Hepatocyte (in vitro differentiated cells): ENCODE results near the gene SLC12A6. TPM values are rescaled to one million over a fixed set of nuclear protein-coding genes. Genes with fewer than 3 reads are reported as not detected.

ENCODE experiments used
- DNase-seq: peaks from one replicate; pipeline ENCODE4 v3.0.0-alpha.2; 2016; ENCODE audit warnings: low spot score
- H2AFZ ChIP-seq: fragments of 200-600 bp; sonication (generic); 2 replicates; pipeline ENCODE4 v1.6.0; 2016; ENCODE audit warnings: antibody characterized with exemption, mild to moderate bottlenecking
- H3K27ac ChIP-seq: fragments of 200-600 bp; sonication (generic); 2 replicates; pipeline ENCODE4 v1.5.1; 2016; ENCODE audit warnings: mild to moderate bottlenecking
- H3K27me3 ChIP-seq: fragments of 200-600 bp; sonication (generic); 2 replicates; pipeline ENCODE4 v1.6.1; 2016
- H3K36me3 ChIP-seq: fragments of 200-600 bp; sonication (generic); replicated peaks from 2 replicates; pipeline ENCODE4 v1.5.1; 2016; ENCODE audit warnings: low read depth; ENCODE audit not compliant: insufficient read depth
- H3K4me1 ChIP-seq: fragments of 200-600 bp; sonication (generic); 2 replicates; pipeline ENCODE4 v1.5.1; 2016; ENCODE audit warnings: mild to moderate bottlenecking, moderate library complexity; ENCODE audit not compliant: insufficient read depth
- H3K4me2 ChIP-seq: fragments of 200-600 bp; sonication (generic); 2 replicates; pipeline ENCODE4 v1.6.0; 2016
- H3K4me3 ChIP-seq: fragments of 200-600 bp; sonication (generic); 2 replicates; pipeline ENCODE4 v1.5.1; 2016; ENCODE audit warnings: mild to moderate bottlenecking
- H3K79me2 ChIP-seq: fragments of 200-600 bp; sonication (generic); 2 replicates; pipeline ENCODE4 v1.6.0; 2017; ENCODE audit warnings: mild to moderate bottlenecking
- H3K9me2 ChIP-seq: fragments of 200-600 bp; sonication (generic); replicated peaks from 2 replicates; pipeline ENCODE4 v1.6.0; 2017; ENCODE audit warnings: mild to moderate bottlenecking; ENCODE audit not compliant: insufficient read depth
- H3K9me3 ChIP-seq: fragments of 200-600 bp; sonication (generic); 2 replicates; pipeline ENCODE4 v1.5.1; 2016; ENCODE audit warnings: low read depth, mild to moderate bottlenecking
- H4K20me1 ChIP-seq: fragments of 200-600 bp; sonication (generic); 2 replicates; pipeline ENCODE4 v1.6.0; 2016; ENCODE audit warnings: mild to moderate bottlenecking; ENCODE audit not compliant: insufficient read depth, poor library complexity, severe bottlenecking
- EZH2 ChIP-seq: fragments of 200-600 bp; sonication (generic); IDR thresholded peaks from 2 replicates; pipeline ENCODE4 v1.6.1; 2016; ENCODE audit warnings: antibody characterized with exemption, mild to moderate bottlenecking, borderline replicate concordance
- EZH2phosphoT487 ChIP-seq: fragments of 200-600 bp; sonication (generic); IDR thresholded peaks from one replicate; pipeline ENCODE4 v1.6.1; 2018; ENCODE audit warnings: antibody characterized with exemption, mild to moderate bottlenecking, low read depth, moderate library complexity; ENCODE audit not compliant: unreplicated experiment, severe bottlenecking
- WGBS: methylation state at CpG from one replicate; pipeline ENCODE4 v1.1.6; 2016; ENCODE audit warnings: low lambda C conversion rate; ENCODE audit errors: missing lambda C conversion rate; 5-methylcytosine and 5-hydroxymethylcytosine counted together
- polyA plus RNA-seq: library from polyadenylated mRNA; unstranded; fragments of >200 nt; fragmentation: Nextera tagmentation; extraction: Ambion mirVana; gene quantifications from 2 replicates; pipeline ENCODE4 v1.2.1, GENCODE V29; 2016
- total RNA-seq: library from RNA; depleted of rRNA; stranded (reverse); fragments of >200 nt; gene quantifications from 2 replicates; pipeline ENCODE4 v1.2.3, GENCODE V29; 2014
- TF ChIP-seq, protein P1 (sequence below): fragments of 200-600 bp; sonication (generic); IDR thresholded peaks from 2 replicates; pipeline ENCODE4 v1.5.1; 2016; ENCODE audit warnings: antibody characterized with exemption, mild to moderate bottlenecking; ENCODE audit not compliant: poor library complexity

SLC12A6 gene
- total and polyA plus RNA-seq, 2 experiments from 2014 or later: 7.4 to 13.1 TPM

DNA sequence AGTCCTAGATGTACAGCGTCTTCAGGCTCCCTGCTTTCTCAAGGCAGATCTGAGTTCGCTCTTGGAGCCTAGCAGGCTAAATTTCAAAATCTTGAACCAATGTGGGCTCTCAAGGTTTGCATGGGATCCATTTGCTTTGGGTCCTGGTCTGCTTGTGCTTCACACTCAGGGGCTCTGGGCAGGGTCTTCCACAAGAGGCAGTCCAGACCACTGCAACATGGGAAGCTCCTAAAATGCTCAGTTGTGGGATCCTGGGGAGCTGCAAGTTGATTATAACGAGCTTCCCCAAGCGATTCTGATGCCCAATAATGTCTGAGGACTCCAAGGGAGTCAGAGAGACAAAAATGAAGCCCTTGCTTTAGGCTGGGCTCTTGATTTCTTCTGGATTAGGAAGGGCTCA, 12.2 kb upstream of the SLC12A6 start:
- TF ChIP-seq EZH2 (no peak), EZH2phosphoT487 (no peak)
- TF ChIP-seq, protein P1, sequence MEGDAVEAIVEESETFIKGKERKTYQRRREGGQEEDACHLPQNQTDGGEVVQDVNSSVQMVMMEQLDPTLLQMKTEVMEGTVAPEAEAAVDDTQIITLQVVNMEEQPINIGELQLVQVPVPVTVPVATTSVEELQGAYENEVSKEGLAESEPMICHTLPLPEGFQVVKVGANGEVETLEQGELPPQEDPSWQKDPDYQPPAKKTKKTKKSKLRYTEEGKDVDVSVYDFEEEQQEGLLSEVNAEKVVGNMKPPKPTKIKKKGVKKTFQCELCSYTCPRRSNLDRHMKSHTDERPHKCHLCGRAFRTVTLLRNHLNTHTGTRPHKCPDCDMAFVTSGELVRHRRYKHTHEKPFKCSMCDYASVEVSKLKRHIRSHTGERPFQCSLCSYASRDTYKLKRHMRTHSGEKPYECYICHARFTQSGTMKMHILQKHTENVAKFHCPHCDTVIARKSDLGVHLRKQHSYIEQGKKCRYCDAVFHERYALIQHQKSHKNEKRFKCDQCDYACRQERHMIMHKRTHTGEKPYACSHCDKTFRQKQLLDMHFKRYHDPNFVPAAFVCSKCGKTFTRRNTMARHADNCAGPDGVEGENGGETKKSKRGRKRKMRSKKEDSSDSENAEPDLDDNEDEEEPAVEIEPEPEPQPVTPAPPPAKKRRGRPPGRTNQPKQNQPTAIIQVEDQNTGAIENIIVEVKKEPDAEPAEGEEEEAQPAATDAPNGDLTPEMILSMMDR: no peak
- no peak overlapping the region for H3K4me3 ChIP-seq
- no peak overlapping the region for H3K4me2 ChIP-seq
- H2AFZ ChIP-seq: no peak overlapping the region
- no peaks in the 10 kb centered on the region for H3K36me3 ChIP-seq
- no peaks in the 10 kb centered on the region for H3K79me2 ChIP-seq
- no peaks in the 10 kb centered on the region for H3K4me1 ChIP-seq
- no peaks in the 10 kb centered on the region for H3K9me2 ChIP-seq
- H3K27ac ChIP-seq: no peak overlapping the region
- 88% methylated on average over 4 of the region's 4 CpGs for WGBS
- no peaks in the 10 kb centered on the region for H4K20me1 ChIP-seq
- H3K27me3 ChIP-seq: no peaks in the 10 kb centered on the region
- DNase-seq: no peak
- H3K9me3 ChIP-seq: no peaks in the 10 kb centered on the region

DNA sequence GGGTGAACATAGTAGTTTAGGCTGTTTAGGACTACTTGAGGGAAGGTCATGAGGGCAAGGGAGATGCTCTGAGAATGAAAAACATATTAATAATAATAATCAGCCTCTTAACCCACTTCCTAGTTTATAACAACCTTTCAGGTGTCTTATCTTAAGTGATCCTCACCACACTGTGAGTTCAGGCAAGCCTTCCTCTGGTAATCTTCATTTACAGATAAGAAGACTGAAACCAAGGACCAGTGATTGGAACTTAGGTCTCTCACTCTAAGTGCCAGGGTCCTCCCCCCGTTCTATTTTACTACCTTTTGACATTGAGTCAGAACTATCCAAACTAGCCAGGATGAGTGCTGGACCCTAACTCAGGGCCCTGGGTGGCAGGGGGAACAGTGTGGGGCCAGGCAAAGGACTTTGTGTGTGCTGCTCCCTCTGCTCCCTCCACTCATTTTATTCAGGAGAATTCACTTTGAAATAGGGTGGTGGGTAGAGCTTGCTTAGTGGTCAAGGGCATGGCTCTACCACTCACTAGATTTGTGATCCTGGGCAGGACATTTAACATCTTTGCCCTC, 11.2 kb upstream of the SLC12A6 start:
- H4K20me1 ChIP-seq: no peaks in the 10 kb centered on the region
- no peaks in the 10 kb centered on the region for H3K9me2 ChIP-seq
- no peak overlapping the region for H3K27ac ChIP-seq
- H3K4me1 ChIP-seq: no peaks in the 10 kb centered on the region
- no peaks in the 10 kb centered on the region for H3K27me3 ChIP-seq
- no peak for DNase-seq
- 23% methylated on average over 1 of the region's 1 CpG for WGBS
- H3K36me3 ChIP-seq: no peaks in the 10 kb centered on the region
- H3K79me2 ChIP-seq: no peaks in the 10 kb centered on the region
- H2AFZ ChIP-seq: no peak overlapping the region
- TF ChIP-seq, protein P1: no peak
- TF ChIP-seq EZH2phosphoT487 (no peak), EZH2 (no peak)
- no peak overlapping the region for H3K4me2 ChIP-seq
- no peaks in the 10 kb centered on the region for H3K9me3 ChIP-seq
- H3K4me3 ChIP-seq: no peak overlapping the region

DNA sequence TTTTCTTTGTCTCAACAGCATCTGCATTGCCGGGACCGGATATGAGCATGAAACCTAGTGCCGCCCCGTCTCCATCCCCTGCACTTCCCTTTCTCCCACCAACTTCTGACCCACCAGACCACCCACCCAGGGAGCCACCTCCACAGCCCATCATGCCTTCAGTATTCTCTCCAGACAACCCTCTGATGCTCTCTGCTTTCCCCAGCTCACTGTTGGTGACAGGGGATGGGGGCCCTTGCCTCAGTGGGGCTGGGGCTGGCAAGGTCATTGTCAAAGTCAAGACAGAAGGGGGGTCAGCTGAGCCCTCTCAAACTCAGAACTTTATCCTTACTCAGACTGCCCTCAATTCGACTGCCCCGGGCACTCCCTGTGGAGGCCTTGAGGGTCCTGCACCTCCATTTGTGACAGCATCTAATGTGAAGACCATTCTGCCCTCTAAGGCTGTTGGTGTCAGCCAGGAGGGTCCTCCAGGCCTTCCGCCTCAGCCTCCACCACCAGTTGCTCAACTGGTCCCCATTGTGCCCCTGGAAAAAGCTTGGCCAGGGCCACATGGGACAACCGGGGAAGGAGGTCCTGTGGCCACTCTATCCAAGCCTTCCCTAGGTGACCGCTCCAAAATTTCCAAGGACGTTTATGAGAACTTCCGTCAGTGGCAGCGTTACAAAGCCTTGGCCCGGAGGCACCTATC, 10.5 kb upstream of the SLC12A6 start:
- no peak overlapping the region for H3K4me3 ChIP-seq
- H4K20me1 ChIP-seq: no peaks in the 10 kb centered on the region
- no peaks in the 10 kb centered on the region for H3K79me2 ChIP-seq
- no peaks in the 10 kb centered on the region for H3K4me1 ChIP-seq
- no peak overlapping the region for H3K4me2 ChIP-seq
- H2AFZ ChIP-seq: no peak overlapping the region
- H3K9me2 ChIP-seq: no peaks in the 10 kb centered on the region
- no peak for DNase-seq
- H3K27ac ChIP-seq: no peak overlapping the region
- TF ChIP-seq, protein P1: no peak
- TF ChIP-seq EZH2: no peak
- TF ChIP-seq EZH2phosphoT487: no peak
- no peaks in the 10 kb centered on the region for H3K27me3 ChIP-seq
- no peaks in the 10 kb centered on the region for H3K9me3 ChIP-seq
- WGBS: 86% methylated on average over 13 of the region's 13 CpGs
- no peaks in the 10 kb centered on the region for H3K36me3 ChIP-seq
